ENCODE measurements around the gene TLR4. TPM values are rescaled to one million over a fixed set of nuclear protein-coding genes. Genes with fewer than 3 reads are reported as not detected.

Gene TLR4
- total and polyA plus RNA-seq, 8 donors = 0.29 to 24.8 (median 3.1) TPM

DNA sequence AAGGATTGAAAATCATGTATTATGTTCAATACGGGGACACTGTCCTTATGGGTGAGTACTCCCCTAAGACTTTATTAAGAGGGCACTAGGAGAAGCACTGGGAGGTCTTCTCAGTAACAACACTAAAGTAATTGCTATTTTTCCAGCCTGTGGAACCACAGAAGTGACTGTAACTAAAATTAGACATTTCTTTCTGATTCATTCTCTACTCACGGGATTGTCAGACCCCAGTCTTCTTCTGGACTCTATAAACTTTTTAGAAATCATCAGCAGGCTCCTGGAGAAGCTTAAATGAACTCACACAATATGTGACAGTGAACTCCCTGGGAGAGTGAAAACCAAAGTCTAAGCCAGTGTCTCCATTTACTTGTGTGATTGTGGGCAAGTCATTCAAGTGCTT is 14.5 kb downstream of the TLR4 start:
- H3K36me3 ChIP-seq = peaks cover 0 to 7% (median 6%) of the 10 kb centered on the region in 4 donors
- DNase-seq = no peak
- intact Hi-C loops (cut with DNase I; ENCODE audit: low total_unique reads) = no loop called here
- WGBS, 5 donors = 66 to 81% (median 75%) methylated on average over 2 of the region's 2 CpGs
- no peaks in the 10 kb centered on the region for H3K4me1 ChIP-seq
- no peaks in the 10 kb centered on the region for H3K9me3 ChIP-seq
- H3K27me3 ChIP-seq = no peaks in the 10 kb centered on the region
- TF ChIP-seq POLR2A (IDR thresholded peaks at IDR 0.05) (no peak), POLR2AphosphoS5 (IDR thresholded peaks at IDR 0.05) (no peak), EP300 (IDR thresholded peaks at IDR 0.05) (no peak)
- TF ChIP-seq, protein P1, sequence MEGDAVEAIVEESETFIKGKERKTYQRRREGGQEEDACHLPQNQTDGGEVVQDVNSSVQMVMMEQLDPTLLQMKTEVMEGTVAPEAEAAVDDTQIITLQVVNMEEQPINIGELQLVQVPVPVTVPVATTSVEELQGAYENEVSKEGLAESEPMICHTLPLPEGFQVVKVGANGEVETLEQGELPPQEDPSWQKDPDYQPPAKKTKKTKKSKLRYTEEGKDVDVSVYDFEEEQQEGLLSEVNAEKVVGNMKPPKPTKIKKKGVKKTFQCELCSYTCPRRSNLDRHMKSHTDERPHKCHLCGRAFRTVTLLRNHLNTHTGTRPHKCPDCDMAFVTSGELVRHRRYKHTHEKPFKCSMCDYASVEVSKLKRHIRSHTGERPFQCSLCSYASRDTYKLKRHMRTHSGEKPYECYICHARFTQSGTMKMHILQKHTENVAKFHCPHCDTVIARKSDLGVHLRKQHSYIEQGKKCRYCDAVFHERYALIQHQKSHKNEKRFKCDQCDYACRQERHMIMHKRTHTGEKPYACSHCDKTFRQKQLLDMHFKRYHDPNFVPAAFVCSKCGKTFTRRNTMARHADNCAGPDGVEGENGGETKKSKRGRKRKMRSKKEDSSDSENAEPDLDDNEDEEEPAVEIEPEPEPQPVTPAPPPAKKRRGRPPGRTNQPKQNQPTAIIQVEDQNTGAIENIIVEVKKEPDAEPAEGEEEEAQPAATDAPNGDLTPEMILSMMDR (IDR thresholded peaks at IDR 0.05) = no peak
- no peak overlapping the region for H3K4me3 ChIP-seq
- no peak overlapping the region for H3K27ac ChIP-seq

DNA sequence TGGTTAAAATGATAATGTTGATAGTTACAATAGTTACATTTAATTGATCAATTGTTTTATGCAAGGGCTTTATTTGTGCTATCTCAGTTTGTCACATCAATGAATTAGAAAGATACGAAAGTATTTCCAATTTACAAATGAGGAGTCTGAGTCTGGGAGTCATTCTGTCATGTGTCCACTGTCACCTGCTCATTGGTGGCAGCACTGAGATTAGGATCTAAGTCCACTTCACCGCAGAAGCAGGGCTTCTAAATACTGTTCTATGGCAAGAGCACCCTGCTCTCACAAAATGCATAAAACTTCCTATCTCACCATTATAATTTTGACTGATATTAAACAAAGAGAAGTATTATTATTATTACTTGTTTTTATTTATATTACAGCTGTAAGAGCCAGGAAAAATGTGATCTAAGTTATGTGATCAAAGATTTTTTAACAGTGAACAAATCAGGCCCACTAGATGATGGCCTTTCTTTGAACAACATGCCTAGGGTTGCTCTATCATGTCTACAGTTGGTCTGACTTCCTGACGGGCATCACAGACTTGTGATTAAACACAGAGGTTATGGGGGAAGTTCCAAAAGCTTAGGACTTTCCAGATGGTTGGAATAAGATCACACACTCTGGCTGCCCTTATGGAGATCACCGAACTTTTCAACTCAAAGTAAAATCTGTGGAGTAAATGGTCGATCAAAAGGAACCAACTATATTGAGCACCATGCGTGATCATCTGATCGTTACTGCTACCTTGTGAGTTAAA is 15.1 kb downstream of the TLR4 start:
- 80 to 91% (median 87%) methylated on average over 7 of the region's 7 CpGs for WGBS, 5 donors
- DNase-seq = no peak
- Histone ChIP-seq H3K27ac (no peak overlapping the region), H3K27me3 (no peaks in the 10 kb centered on the region), H3K4me3 (no peak overlapping the region), H3K4me1 (no peaks in the 10 kb centered on the region), H3K36me3 (peaks cover 0 to 6% (median 1%) of the 10 kb centered on the region in 4 donors), H3K9me3 (no peaks in the 10 kb centered on the region)
- intact Hi-C loops (cut with DNase I; ENCODE audit: low total_unique reads) = no loop called here
- TF ChIP-seq EP300 (IDR thresholded peaks at IDR 0.05) (no peak), POLR2AphosphoS5 (IDR thresholded peaks at IDR 0.05) (no peak), POLR2A (IDR thresholded peaks at IDR 0.05) (no peak)
- TF ChIP-seq, protein P1 (IDR thresholded peaks at IDR 0.05) = no peak

DNA sequence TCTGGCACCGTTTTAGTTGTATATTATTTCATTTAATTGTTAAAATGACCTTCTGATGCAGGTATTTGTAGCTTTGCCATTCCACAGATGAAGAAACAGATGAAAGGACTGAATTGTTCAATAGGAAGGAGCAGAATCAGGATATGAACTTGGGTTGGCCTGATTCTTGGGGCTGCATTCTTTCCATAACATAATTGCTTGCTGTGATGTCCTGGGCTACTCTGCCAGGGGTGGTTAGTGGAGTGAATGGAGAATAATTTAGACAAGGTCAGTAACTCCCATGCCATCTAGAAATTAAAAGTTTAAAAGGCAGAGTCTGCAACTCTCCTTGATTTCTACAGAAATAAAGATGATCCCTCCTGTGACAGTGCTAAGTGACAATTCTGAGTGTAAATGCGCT is 15.9 kb downstream of the TLR4 start:
- TF ChIP-seq POLR2A (IDR thresholded peaks at IDR 0.05) (no peak), EP300 (IDR thresholded peaks at IDR 0.05) (no peak)
- 75 to 90% (median 80%) methylated on average over 2 of the region's 2 CpGs for WGBS, 5 donors

DNA sequence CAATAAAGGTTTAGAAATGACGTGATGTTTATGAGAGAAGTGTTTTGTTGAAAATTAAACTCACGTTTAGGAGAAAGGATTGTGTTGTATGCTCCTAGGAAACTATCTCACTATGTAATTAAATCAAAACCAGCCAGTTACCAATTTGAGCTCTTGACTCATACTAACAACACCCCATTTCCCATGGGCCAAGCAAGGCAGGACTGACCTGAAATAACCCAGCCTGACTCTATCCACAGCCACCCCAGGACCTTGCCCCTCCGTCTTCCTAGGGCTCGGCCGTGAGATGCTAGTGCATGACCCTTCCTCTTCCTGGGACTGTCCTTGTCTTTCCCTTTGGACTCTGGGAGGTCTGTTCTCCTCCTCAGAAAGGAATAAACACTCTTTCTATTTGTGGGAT is 16.4 kb downstream of the TLR4 start:
- H3K9me3 ChIP-seq = no peaks in the 10 kb centered on the region
- H3K36me3 ChIP-seq = no peaks in the 10 kb centered on the region
- TF ChIP-seq EP300 (IDR thresholded peaks at IDR 0.05) (no peak), POLR2AphosphoS5 (IDR thresholded peaks at IDR 0.05) (no peak), POLR2A (IDR thresholded peaks at IDR 0.05) (no peak)
- TF ChIP-seq, protein P1 (IDR thresholded peaks at IDR 0.05) = no peak
- 53 to 65% (median 59%) methylated on average over 5 of the region's 5 CpGs for WGBS, 5 donors
- H3K27me3 ChIP-seq = no peaks in the 10 kb centered on the region
- no peak overlapping the region for H3K4me3 ChIP-seq
- intact Hi-C loops (cut with DNase I; ENCODE audit: low total_unique reads) = no loop called here
- H3K27ac ChIP-seq = no peak overlapping the region
- no peaks in the 10 kb centered on the region for H3K4me1 ChIP-seq
- peak in 1 of 2 donors; percentile 25 for DNase-seq

More for the DNA sequence above, 15.9 kb downstream of the TLR4 start:
- no peaks in the 10 kb centered on the region for H3K4me1 ChIP-seq
- H3K27ac ChIP-seq = no peak overlapping the region
- H3K9me3 ChIP-seq = no peaks in the 10 kb centered on the region
- intact Hi-C loops (cut with DNase I; ENCODE audit: low total_unique reads) = no loop called here
- no peaks in the 10 kb centered on the region for H3K27me3 ChIP-seq
- H3K4me3 ChIP-seq = no peak overlapping the region
- H3K36me3 ChIP-seq = no peaks in the 10 kb centered on the region
- DNase-seq = no peak

DNA sequence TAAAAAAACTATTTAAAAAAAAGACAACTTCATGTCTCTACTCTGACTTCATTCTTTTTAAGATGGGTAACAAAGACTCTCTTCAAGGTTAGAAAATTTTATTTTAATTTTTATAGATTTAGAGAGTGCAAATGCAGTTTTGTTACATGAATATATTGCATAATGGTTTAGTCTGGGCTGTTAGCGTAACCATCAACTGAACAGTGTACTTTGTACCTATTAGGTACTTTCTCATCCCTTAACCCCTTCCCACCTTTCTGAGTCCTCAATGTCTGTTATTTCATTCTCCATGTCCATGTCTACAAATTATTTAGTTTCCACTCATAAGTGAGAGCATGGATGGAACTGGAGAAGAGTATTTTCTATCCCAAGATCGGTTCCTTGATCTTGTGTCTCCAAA is 16.8 kb downstream of the TLR4 start:
- no peak for TF ChIP-seq POLR2A (IDR thresholded peaks at IDR 0.05)
- TF ChIP-seq, protein P1 (IDR thresholded peaks at IDR 0.05) = no peak
- no peak for TF ChIP-seq POLR2AphosphoS5 (IDR thresholded peaks at IDR 0.05)
- no peak for TF ChIP-seq EP300 (IDR thresholded peaks at IDR 0.05)
- H3K27me3 ChIP-seq = no peaks in the 10 kb centered on the region
- no peak overlapping the region for H3K4me3 ChIP-seq
- no peaks in the 10 kb centered on the region for H3K36me3 ChIP-seq
- H3K27ac ChIP-seq = no peak overlapping the region
- no peaks in the 10 kb centered on the region for H3K4me1 ChIP-seq
- no peak for DNase-seq
- H3K9me3 ChIP-seq = no peaks in the 10 kb centered on the region
- 72 to 90% (median 88%) methylated on average over 2 of the region's 2 CpGs for WGBS, 5 donors
- intact Hi-C loops (cut with DNase I; ENCODE audit: low total_unique reads) = no loop called here

Data from stomach (tissue), 9 donors.